Panc1 (cell line): ENCODE data around the gene AFDN.

ENCODE experiments used
- CTCF ChIP-seq: fragments of 450-650 bp; IDR thresholded peaks from 2 replicates; pipeline ENCODE4 v1.5.1; 2017; ENCODE audit warnings: mild to moderate bottlenecking
- POLR2AphosphoS5 ChIP-seq: IDR thresholded peaks from 2 replicates; pipeline ENCODE4 v1.6.1; 2012; ENCODE audit warnings: mild to moderate bottlenecking, low read depth, low read length, moderate library complexity
- SIN3A ChIP-seq: IDR thresholded peaks from 2 replicates; pipeline ENCODE4 v1.6.1; 2012; ENCODE audit warnings: low read depth, mild to moderate bottlenecking, low read length, moderate library complexity, borderline replicate concordance; ENCODE audit not compliant: insufficient read depth
- TCF7L2 ChIP-seq: IDR thresholded peaks from 2 replicates; pipeline ENCODE4 v1.6.1; 2011; ENCODE audit warnings: mild to moderate bottlenecking, low read depth, low read length, inconsistent platforms
- TF ChIP-seq, protein P1 (sequence below), 2 experiments: IDR thresholded peaks; 2 replicates each; pipeline ENCODE4 v1.6.1; 2011 to 2012; ENCODE audit warnings: low read depth in 2 of 2, control low read depth in 1 of 2, low read length in 1 of 2, mild to moderate bottlenecking in 1 of 2, moderate library complexity in 1 of 2; ENCODE audit not compliant: insufficient read depth in 1 of 2

DNA sequence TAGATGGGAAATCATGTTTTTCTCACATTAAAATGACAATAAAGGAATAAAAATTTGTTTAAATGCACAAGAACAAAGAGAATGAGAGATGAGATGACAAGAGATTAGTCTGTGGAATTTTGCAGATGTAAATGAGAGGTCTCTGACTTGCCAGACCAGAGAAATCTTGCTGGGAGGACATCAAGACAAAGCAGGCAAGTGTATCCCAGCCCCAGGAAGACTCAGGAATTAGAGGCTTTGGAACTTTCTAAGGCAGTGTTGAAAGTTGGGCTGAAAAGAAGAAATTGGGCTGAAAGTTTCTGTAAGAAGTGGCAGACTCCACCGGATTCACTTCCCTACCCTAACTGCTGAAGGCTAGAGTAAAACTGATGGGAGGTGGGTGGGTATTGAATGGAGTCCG is 54.6 kb downstream of the AFDN start:
- TF ChIP-seq CTCF (no peak), POLR2AphosphoS5 (no peak), SIN3A (no peak), TCF7L2 (no peak)
- TF ChIP-seq, protein P1, sequence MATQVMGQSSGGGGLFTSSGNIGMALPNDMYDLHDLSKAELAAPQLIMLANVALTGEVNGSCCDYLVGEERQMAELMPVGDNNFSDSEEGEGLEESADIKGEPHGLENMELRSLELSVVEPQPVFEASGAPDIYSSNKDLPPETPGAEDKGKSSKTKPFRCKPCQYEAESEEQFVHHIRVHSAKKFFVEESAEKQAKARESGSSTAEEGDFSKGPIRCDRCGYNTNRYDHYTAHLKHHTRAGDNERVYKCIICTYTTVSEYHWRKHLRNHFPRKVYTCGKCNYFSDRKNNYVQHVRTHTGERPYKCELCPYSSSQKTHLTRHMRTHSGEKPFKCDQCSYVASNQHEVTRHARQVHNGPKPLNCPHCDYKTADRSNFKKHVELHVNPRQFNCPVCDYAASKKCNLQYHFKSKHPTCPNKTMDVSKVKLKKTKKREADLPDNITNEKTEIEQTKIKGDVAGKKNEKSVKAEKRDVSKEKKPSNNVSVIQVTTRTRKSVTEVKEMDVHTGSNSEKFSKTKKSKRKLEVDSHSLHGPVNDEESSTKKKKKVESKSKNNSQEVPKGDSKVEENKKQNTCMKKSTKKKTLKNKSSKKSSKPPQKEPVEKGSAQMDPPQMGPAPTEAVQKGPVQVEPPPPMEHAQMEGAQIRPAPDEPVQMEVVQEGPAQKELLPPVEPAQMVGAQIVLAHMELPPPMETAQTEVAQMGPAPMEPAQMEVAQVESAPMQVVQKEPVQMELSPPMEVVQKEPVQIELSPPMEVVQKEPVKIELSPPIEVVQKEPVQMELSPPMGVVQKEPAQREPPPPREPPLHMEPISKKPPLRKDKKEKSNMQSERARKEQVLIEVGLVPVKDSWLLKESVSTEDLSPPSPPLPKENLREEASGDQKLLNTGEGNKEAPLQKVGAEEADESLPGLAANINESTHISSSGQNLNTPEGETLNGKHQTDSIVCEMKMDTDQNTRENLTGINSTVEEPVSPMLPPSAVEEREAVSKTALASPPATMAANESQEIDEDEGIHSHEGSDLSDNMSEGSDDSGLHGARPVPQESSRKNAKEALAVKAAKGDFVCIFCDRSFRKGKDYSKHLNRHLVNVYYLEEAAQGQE (IDR thresholded peaks at IDR 0.05; ENCODE audit: insufficient read depth in 1 of 2, low read depth in 2 of 2, low read length in 1 of 2) = no peak
